Glomerular visceral epithelial cell (primary cell): ENCODE measurements around the gene MRPL20.
"Not testable (repeated sequence)": the region's sequence is repeated elsewhere in the genome, so short reads cannot be mapped to it uniquely, and the experiment has no call there.

Experiments used
- DNase-seq: peaks from one replicate; pipeline ENCODE4 v3.0.0-alpha.2; 2016; ENCODE audit errors: extremely low spot score

MRPL20 gene

DNA sequence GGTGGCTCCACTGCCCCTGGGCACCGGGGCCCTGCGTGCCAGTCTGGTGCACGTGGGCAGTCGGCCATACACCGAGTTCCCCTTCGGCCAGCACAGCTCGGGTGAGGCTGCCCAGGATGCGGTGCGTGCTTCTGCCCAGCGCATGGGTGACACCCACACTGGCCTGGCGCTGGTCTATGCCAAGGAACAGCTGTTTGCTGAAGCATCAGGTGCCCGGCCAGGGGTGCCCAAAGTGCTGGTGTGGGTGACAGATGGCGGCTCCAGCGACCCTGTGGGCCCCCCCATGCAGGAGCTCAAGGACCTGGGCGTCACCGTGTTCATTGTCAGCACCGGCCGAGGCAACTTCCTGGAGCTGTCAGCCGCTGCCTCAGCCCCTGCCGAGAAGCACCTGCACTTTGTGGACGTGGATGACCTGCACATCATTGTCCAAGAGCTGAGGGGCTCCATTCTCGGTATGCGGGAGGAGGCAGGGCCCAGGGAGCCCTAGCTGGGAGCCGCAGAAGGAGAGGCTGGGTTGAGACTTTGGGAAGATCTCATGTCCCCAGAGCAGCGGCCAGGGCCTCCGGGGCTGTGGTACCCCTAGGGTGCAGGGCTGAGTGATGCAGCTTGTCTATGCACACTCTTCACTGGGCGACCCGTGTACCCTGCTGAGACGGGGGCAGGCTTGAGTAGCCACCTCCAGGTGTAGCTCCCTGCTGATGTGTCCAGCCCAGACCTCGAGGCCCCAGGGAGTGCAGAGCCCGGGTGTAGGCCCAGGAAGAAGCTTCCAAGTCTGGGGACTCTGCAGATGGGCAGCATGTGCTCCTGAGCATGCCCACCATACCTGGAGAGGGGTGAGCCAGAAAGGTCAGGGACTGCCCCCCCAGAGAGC, 30.2 kb upstream of the MRPL20 start:
- no peak for DNase-seq

DNA sequence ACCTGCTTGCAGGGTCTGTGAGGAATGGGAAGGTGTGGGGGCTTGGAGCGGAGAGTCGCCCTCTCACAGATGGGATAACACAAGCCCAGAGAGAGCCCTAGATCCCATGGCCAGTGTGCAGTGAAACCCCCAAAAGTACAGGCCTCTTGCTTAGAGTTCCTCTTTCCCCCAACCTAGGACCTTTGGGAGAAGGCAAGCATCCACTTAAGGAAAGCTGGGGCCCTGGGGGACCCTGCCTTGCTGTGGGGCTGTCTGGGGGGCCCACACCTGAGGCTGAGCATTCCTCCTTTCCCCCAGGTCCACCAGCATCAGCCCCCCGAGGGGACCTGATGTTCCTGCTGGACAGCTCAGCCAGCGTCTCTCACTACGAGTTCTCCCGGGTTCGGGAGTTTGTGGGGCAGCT, 29.5 kb upstream of the MRPL20 start:
- no peak for DNase-seq

DNA sequence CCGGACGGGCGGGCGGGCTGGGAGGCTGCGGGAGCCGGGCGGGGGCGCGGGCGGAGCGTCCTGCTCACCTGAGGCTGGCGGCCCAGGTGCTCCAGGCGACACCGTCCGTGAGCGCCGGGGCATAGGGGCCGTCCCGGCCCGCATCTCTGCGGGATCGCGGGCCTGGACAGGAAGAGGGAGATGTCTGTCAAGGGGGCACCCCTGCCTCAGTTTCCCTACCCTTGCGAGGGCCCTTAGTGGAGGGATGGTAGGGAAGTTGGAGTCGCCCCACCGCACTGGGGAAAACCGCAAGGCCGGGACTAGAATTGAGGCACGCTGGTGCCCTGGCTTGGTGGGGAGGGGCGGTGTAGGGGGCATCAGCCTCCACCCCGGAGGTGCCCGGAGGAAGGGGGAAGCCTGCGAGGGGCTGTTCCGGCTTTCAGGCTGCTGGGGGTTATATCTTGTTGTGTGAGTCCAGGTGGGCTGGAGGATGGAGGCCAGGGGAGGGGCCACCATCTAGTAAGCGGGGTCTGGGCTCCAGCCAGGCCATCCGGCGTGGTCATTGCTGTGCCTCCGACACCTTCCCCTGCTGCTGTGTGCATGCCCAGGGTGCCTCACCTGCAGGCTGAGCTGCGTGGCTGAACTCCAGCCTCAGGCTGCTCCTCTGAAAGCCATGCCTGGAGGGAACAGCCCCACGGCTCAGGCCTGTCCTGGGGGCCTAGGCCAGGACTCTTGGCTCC, 29.0 kb upstream of the MRPL20 start:
- DNase-seq: no peak

DNA sequence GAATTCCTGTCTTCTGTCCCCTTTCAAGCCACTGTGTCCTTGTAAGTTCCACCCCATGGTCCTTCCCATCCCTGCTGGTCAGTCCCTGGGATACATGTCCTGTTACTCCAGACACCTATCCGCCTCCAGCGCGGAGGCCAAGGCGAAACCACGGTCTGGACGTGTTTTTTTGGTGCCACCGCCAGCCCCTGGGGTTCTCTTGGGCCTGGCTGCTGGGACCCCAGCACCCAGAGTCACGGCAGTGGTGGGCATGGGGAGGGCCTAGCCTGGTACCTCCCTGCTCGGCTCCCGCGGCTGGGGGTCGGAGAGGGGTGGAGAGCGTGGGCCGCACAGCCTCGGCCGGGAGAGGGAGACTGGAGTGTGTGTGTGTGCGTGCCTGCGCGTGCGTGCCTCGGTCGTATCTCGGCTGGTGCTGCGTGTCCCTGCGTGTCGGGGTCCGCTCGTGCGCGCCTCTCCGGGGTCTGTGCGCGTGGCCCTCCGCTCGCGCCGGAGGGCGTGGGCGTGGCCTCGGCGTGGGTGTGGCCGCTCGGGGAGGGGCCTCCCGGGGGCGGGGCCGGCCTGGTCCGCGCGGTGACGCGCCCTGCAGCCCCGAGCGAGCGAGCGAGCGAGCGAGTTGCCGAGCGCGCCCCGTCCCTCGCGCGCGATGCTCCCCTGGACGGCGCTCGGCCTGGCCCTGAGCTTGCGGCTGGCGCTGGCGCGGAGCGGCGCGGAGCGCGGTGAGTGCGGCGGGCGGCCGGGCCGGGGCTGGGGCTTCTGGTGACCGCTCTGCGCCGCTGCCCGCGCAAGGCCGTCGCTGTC, 28.2 kb upstream of the MRPL20 start, which contains the start of gene VWA1:
VWA1 (plus strand) TSS at position 585 of the 798 bp plus-strand sequence; CDS start at position 644, 59 bp downstream.
- DNase-seq: peak; percentile 74

DNA sequence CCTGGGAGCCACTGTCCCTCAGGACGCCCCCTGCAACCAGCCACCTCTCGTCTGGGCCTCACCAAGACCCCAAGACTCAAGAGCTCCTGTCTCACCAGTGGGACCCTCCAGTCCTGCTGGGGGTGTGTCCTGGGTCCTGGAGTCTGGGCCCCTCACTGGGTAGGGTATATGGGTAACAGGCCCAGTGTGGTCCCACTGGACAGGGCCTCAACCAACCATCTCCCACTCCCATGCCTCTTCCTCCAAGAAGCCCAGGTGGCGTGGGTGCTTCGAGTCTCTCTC, 27.7 kb upstream of the MRPL20 start:
- DNase-seq: no peak

DNA sequence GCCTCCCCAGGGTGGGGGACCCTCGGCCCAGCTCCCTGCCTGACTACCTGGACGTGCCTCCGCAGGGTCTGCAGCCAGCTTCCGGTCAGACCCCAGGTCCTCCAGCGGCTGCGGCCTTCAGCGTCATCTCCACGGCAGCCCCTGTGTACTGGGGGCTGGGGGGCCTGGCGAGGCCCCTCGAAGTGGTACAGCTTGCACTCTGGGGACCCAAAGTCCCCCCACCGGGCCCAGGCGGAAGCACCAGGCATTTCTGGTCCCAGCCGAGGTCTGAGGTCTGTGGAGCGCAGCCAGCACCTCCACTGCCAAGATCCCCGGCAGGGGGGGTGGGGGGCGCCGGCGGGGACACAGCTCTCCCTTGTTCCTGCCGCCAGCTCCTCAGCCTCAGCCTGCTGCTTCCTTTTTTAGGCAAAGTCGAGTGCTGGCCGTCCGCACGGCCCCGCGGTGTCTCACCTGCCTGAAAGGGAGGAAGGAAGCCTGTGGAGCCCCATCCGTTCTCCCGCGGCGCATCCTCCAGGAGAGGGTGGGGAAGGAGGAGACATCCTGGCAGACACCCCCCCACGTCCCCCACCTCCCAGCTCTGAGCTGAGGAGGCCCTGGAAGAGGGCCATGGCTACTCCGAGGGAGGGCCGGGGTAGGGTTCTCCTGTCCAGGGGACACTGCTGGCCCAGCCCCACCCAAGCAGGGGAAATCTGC, 27.2 kb upstream of the MRPL20 start:
- DNase-seq: no peak

DNA sequence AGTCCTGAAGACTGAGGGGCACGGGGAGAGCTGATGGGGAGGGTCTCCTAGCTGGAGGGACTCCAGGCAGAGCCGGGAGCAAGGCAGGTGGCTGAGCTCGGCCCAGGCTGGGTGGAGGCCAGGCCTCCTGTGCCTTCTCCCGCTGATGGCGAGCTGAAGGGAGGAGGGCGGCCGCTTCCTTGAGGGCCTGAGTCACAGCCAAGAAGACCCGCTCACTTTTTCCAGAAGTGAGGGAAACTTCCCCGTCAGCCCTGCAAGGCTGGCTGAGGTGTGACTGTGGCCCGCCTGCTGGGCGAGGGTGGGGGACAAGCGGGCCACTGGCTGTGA, 26.7 kb upstream of the MRPL20 start:
- DNase-seq: no peak

DNA sequence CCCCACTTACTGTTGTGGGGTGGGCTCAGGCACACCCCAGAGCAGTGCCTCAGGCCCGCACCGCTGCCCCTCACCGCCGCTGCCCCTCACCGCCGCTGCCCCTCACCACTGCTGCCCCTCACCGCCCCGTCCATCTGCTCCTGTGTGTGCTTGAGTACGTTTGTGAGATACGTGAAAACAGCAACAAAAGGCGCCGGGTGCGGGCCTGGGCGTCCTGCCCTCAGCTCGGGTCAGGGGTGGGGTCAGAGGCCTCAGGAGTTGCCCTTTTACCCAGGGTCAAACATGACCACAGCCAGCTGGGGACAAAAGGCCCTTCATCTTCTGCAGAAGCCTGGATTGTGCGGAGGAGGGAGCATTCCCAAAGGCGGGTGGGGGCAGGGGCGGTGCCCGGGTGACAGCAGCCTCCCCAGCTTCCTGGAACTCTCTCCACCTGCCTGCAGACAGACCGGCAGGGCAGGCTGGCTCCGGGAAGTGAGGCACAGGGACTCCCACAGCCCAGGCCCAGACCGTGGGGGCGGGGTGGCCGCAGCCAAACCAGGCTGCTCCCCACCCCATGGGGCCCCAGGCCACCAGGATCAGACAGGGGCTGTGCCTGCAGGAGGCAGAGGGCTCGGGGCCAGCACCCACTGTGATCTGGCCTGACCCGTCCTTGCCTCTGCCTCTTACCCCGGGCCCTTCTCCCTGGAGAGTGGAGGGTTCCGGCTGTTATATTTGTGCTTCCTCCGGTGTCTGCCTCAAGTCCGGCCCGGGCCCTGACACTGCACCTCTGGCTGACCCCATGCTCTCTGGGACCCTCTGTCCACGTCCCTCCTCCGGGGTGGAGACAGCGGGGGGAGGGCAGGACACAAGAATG, 26.1 kb upstream of the MRPL20 start:
- no peak for DNase-seq

DNA sequence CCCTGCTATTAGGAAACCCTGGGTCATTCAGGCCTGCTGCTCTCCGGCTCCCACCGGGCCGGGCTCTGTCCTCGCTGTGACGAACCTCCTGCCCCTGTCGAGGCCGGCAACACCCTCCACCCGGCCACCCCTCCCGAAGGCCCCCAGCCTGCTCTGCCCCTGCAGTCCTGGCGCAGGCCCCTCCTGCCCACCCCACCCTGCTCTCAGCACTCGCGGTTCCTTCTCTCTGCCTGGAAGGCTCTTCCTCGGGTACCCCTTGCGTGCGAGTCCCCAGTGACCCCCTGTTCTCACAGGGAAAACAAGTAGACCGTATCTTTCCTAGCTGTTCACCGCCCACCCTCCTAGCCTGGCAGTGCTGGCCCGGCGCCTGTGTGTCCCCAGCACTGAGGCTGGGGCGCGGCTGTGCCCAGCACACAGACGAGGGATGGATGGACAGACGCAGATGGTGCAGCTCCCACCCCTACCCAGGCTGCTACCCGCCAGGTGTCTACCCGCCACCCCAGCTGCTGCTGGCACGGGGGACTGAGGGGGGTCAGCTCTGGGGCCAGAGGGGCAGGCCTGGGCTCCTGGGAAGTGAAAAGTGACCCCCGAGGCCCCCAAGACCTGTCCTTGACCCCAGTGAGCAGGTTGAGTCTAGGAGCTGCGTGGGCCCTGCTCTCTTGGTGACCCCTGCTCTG, 25.3 kb upstream of the MRPL20 start:
- no peak for DNase-seq

DNA sequence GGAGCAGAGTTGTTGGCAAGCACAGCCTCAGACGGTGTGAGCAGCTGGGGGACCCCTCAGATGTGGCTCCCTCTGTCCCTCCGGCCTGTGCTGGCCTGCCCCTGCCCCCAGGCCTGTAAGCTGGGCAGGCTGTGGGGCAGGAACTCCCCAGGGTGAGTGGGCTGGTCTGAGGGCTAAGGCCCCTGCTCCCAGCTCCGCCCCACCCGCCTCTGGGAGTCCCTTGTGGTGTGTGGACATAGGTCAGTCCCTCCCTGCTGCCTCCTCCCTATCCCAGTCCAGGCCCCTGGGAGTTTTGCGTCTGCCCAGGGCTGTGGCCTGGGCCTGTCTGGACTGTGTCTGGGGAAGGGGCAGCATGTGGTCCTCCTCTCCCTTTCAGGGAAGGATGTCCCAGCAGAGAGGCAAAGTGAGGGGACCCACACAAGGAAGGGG, 24.8 kb upstream of the MRPL20 start:
- no peak for DNase-seq

DNA sequence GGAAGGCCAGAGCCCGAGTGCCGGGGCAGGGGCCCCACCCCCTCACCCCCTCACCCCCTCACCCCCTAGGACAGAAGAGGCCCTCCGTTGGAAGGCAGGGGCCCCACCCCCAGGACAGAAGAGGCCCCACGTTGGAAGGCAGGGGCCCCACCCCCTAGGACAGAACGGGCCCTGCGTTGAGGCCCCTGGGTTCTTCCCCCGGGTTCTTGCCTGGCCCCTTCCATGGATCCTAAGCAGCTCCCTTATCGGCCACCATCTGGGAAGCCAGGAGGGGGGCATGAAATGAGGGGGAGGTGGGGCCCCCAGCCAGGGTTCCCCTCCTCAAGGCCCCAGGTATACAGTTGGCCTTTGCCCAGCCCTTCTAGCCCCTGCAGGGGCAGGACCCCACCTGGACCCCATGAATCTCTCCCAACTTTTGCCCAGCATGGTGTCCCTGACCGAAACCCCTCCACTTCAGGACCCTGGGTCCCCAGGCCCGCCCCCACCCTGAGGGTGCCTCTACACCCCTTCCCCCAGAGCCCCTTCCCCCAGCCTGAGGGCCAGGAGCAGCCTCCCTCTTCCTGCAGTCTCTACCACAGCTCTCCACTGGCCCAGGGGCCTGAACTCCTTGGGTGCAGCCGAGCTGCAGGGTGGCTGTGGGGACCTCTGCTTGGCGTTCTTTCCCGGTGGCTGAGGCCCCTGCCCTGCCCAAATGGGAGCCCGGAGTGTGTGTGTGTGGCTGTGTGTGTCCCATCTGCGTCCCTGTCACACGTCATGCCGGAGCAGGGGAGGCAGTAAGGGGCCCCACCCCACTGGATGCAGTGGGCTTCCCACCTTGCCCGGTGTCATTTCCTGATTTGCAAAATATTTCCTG, 24.1 kb upstream of the MRPL20 start:
- no peak for DNase-seq

DNA sequence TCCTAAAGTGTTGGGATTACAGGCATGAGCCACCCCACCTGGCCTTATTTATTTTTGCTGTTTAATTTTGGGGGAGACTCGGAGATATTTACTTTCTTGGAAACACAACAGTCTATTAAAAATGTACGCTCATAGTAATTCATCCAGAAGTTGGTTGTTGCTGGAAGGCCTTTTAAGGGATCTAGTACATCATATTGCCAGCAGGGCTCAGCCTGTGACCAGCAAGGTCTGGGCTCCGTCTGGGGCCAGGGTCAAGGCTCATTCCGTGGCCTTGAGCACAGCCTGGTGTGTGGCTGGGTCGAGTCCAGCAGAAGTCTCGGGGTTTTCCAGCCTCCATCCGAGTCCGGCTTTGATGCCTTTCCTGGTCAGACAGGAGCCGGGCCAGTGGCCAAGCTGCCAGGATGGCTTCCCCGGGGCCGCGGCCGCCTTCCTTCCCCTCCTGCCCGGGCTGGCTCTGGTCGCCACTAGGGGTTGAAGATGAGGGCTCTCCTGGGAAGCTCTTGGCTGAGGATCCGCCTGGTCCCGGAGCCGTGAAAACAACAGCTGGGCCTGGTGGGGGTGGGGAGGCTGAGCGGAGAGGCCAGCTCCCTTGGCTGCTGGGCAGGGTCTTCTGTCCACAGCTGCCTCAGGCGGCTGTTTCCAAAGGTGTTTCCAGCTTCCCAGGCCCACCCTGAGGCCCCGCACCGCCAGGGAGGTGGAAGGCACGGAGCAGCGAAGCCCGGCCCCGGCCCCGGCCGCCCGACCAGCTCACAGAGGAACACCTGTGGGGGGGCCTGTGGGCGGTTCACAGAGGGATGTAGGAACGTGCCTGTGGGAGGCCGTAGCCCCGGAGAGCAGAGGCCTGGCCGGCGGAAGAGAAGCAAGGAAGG, 23.3 kb upstream of the MRPL20 start:
- no peak for DNase-seq

DNA sequence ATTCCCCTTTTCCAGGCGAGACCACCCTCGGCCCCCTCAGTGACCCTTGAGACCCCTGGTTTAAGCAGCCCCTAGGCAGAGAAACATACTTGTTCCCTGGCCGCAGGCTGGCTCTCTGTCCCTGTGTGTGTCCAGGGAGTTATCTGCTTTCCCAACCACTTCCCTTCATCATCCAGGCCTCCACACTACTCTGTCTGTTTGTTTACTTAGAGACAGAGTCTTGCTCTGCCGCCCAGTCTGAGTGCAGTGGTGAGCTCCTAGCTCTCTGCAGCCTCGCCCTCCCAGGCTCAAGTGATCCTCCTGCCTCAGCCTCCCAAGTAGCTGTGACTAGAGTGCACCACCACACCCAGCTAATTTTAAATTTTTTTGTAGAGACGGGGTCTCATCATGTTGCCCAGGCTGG, 22.6 kb upstream of the MRPL20 start:
- DNase-seq: no peak

DNA sequence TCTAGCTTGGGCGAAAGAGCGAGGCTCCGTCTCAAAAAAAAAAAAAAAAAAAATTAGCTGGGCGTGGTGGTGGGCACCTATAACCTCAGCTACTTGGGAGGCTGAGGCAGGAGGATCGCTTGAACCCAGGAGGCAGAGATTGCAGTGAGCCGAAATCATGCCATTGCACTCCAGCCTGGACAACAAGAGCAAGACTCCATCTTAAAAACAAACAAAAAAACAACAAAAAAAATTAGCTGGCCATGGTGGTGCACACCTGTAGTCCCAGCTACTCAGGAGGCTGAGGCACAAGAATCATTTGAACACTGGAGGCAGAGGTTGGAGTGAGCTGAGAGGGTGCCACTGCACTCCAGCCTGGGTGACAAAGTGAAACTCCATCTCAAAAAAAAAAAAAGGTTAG, 21.9 kb upstream of the MRPL20 start:
- not testable (repeated sequence) for DNase-seq

DNA sequence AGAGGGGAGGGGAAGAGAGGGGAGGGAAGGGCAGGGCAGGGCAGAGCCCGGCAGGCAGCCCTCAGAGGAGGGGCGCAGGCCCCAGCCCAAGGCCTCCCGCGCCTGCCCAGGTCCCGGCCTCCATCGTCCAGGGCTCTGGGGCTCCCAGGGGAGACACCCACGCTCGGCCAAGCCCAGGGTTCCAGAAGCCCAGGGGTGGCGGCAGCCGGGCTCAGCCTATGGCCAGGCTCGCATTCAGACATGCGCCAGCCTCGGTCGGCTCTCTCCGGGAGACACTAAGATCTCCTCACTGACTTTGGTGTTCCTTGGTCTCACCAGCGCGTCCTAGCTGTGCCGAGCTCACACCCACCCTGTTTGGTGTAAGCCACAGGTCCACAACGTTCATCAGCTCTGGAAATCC, 21.1 kb upstream of the MRPL20 start:
- DNase-seq: no peak

DNA sequence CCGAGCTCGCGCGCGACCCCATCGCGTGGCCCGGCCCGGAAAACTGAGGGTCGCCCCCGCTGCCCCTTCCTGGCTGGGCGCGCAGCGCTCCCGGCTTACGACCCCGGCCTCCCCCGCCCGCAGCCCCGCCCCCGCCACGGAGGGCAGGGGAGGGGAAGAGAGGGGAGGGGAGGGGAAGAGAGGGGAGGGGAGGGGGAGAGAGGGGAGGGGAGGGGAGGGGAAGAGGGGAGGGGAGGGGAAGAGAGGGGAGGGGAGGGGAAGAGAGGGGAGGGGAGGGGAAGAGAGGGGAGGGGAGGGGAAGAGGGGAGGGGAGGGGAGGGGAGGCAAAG, 20.7 kb upstream of the MRPL20 start:
- no peak for DNase-seq

DNA sequence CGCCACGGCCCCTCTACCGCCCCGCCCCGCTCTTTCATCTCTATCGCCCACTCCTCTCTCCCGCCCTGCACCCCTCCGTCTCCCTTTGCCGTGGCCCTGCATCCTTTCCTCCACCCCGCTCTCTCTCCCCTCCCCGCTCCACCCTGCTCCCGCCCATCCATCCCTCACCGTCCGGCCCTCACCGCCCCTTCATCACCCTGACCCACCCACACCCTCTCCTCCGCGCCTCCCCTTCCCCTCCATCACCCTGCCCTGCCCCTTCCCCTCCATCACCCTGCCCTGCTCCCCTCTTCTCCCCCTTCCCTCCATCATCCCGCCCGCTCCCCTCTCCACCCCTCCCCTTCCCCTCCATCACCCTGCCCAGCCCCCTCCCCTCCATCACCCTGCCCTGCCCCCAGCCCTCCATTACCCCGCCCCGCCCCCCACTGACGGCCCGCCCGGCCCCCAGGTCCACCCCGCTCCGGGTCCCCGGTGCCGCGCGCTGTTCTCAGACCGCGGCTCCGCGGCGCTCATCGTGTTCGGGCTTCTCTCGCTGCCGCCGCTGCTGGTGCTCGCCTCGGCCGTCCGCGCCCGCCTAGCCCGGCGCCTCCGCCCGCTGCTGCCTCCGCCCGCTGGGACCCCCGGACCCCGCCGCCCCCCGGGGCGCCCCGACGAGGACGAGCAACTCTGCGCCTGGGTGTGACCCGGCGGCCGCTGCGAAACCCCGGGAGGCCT, 20.2 kb upstream of the MRPL20 start:
- no peak for DNase-seq

DNA sequence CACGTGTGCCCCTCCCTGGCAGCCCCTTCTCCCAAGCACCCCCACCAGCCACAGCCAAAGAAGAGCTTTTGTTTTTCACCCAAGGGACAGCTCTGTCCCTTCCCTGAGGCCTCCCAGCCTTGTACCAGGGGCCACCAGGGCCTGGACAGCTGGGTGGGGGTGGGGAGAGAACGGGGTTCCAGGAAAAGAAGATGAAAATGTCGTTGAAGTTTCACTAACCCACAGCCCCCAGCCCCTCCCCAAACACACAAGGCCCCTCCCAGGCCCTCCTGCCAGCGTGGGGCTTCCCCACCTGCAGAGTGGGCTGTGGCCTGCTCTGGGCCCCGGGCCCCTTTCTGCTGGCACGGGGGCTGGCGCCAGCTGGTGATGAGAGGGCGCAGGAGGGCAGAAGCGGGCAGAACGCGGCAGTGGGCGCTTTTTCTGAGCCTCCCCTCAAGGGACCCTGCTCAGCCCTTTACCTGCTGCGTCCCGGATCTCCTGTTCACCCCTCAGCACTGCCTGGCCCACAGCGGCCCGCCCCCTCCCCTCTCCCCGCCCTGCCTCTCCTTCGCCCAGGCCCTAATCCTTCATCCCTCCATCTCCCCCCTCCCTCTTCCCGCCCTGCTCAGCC, 19.5 kb upstream of the MRPL20 start:
- no peak for DNase-seq
